Kidney (tissue), 14 donors: ENCODE results near the gene IQCF6. TPM values are rescaled to one million over a fixed set of nuclear protein-coding genes. Genes with fewer than 3 reads are reported as not detected.

ENCODE experiments used
- DNase-seq, 5 donors: peaks; one replicate each; pipeline ENCODE4 v3.0.0-alpha.2; 2013 to 2020
- FAIRE-seq: peaks from 2 replicates; lab custom pipeline; 2012; peaks lifted over from hg19 to GRCh38; lab: Jason Lieb, UNC
- H3K27ac ChIP-seq, 2 donors: one replicate each; pipeline ENCODE4 v1.7.0; 2013; ENCODE audit warnings: low read depth in 2 of 2, low read length in 2 of 2, inconsistent platforms in 1 of 2
- H3K27me3 ChIP-seq: one replicate; pipeline ENCODE4 v1.7.1; 2013; ENCODE audit warnings: low read length, inconsistent platforms; ENCODE audit not compliant: control insufficient read depth, insufficient read depth
- H3K36me3 ChIP-seq, 3 donors: one replicate each; pipeline versions ENCODE4 v1.7.0 to v1.7.1; 2013; ENCODE audit warnings: low read length in 3 of 3, control low read depth in 1 of 3, inconsistent platforms in 1 of 3; ENCODE audit not compliant: insufficient read depth in 3 of 3, control insufficient read depth in 2 of 3
- H3K4me1 ChIP-seq, 3 donors: one replicate each; pipeline versions ENCODE4 v1.7.0 to v1.7.1; 2013; ENCODE audit warnings: low read length in 3 of 3, inconsistent platforms in 1 of 3, low read depth in 1 of 3; ENCODE audit not compliant: control insufficient read depth in 2 of 3, insufficient read depth in 2 of 3
- H3K4me3 ChIP-seq, 3 donors: one replicate each; pipeline versions ENCODE4 v1.7.0 to v1.8.1; 2013; ENCODE audit warnings: low read length in 3 of 3, control low read depth in 1 of 3, inconsistent platforms in 1 of 3
- H3K9ac ChIP-seq, 3 donors: one replicate each; pipeline versions ENCODE4 v1.7.0 to v1.7.1; 2013; ENCODE audit warnings: low read length in 3 of 3, control low read depth in 1 of 3, inconsistent platforms in 1 of 3
- H3K9me3 ChIP-seq, 3 donors: one replicate each; pipeline versions ENCODE4 v1.7.0 to v1.7.1; 2013; ENCODE audit warnings: low read length in 3 of 3, control low read depth in 1 of 3, inconsistent platforms in 1 of 3; ENCODE audit not compliant: control insufficient read depth in 2 of 3, insufficient read depth in 1 of 3
- CTCF ChIP-seq: IDR thresholded peaks from 3 replicates; pipeline ENCODE4 v1.5.1; 2012; ENCODE audit warnings: mild to moderate bottlenecking, moderate library complexity, borderline replicate concordance; ENCODE audit not compliant: insufficient read depth; ENCODE audit errors: extremely low read depth
- intact Hi-C: fragments of 100-400 bp; cut with DNase I; formaldehyde crosslinking; loops from one replicate; pipeline ENCODE4 v1.11.1; 2022
- polyA plus RNA-seq: library from polyadenylated mRNA; stranded (reverse); fragments of 350-450 nt; fragmentation: Illumina TruSeq; extraction: RNeasy Lipid Tissue Mini Kit (QIAGEN cat#74804); gene quantifications from one replicate; pipeline ENCODE4 v1.2.3, GENCODE V29; 2014; ENCODE audit warnings: low read depth, low replicate concordance; ENCODE audit not compliant: insufficient read depth
- total RNA-seq: library from RNA; stranded (reverse); fragmentation: NEBNext Ultra II Directional; extraction: Animal tissue kit (Norgen Biotek cat#: 25700); gene quantifications from one replicate; pipeline ENCODE4 v1.2.1, GENCODE V29; 2021
- donor health status: control.
- donor health status: control.
- donor health status: control.
- donor health status: control.
- donor health status: control.
- donor health status: DM: yes; HTN: yes; CAD: no.
- donor health status: Normal renal cell carcinoma (clear cell type).

IQCF6 gene
- total and polyA plus RNA-seq, 2 donors from 2014 or later = not detected

DNA sequence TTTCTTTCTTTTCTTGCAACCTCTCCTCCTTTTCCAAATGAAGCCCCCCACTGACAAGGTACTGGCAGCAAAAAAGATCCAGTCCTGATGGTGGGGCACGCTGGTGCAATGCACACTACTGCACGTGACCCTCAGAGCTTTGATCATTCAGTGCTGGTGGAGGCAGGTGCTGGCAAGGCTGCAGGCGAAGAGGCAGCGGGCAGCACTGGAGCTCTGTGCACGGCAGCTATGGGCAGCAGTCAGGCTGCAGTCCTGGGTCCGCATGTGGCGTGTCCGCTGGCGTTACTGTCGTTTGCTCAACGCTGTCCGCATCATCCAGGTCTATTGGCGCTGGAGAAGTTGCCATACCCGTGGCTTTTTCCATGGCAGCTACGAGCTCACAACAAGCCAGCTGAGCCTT is 40.1 kb upstream of the IQCF6 start:
- Histone ChIP-seq H3K36me3 (no peaks in the 10 kb centered on the region), H3K9ac (no peak overlapping the region), H3K9me3 (no peaks in the 10 kb centered on the region), H3K27ac (no peak overlapping the region), H3K4me3 (no peak overlapping the region), H3K4me1 (no peaks in the 10 kb centered on the region), H3K27me3 (no peaks in the 10 kb centered on the region)
- intact Hi-C loops = no loop called here
- no peak for TF ChIP-seq CTCF
- no peak for DNase-seq
- FAIRE-seq = no peak

DNA sequence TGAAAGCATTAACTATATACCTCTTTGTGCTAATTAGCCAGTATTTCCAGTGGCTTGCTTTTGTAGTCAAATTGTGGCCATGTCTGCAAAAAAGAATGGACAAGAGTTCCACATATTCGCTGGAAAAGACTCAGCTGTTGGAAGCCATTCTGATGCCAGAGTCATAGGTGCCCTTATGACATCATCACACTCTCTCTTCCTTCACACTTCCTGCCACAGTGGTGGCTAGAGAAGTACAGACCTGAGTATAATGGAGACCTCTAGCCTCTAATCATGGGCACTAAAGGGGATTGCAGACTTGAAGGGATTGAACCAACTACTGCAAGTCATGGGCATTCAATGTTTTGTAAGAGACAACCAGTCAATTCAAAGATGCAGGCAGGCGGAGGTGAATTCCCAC is 38.3 kb upstream of the IQCF6 start:
- H3K27ac ChIP-seq = no peak overlapping the region
- FAIRE-seq = no peak

GRCh38 chr3:51816723-51817122 is 37.7 kb upstream of the IQCF6 start:
- Histone ChIP-seq H3K4me1 (no peaks in the 10 kb centered on the region), H3K9me3 (no peaks in the 10 kb centered on the region), H3K9ac (no peak overlapping the region), H3K4me3 (no peak overlapping the region), H3K27me3 (no peaks in the 10 kb centered on the region), H3K27ac (no peak overlapping the region), H3K36me3 (no peaks in the 10 kb centered on the region)
- no peak for FAIRE-seq
- no peak for TF ChIP-seq CTCF
- intact Hi-C loops = no loop called here
- DNase-seq = no peak

More for the DNA sequence above, 38.3 kb upstream of the IQCF6 start:
- intact Hi-C loops = no loop called here
- no peaks in the 10 kb centered on the region for H3K4me1 ChIP-seq
- H3K36me3 ChIP-seq = no peaks in the 10 kb centered on the region
- H3K9me3 ChIP-seq = no peaks in the 10 kb centered on the region
- H3K9ac ChIP-seq = no peak overlapping the region
- DNase-seq = no peak
- H3K27me3 ChIP-seq = no peaks in the 10 kb centered on the region
- no peak for TF ChIP-seq CTCF
- H3K4me3 ChIP-seq = no peak overlapping the region

DNA sequence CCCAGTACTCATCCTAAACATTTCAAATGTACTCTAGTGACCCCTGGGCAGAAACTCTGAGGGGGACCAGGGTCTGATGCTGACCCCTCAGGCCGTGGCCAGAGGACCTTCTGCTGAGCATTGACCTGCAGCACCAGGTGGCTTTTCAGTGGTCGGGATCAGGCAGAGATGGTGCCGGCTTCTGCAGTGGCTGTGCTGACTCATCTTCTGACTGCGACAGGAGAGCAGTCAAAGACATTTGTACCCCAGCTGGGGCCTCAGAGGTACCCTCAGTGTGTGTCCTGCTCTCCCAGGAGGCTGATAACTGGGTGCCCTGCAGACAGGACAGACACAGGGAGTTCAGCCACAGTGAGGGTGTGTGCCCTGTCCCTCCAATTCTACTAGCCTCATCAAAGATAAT is 36.6 kb upstream of the IQCF6 start:
- Histone ChIP-seq H3K9ac (no peak overlapping the region), H3K36me3 (no peaks in the 10 kb centered on the region), H3K4me1 (no peaks in the 10 kb centered on the region), H3K4me3 (no peak overlapping the region), H3K27me3 (no peaks in the 10 kb centered on the region), H3K27ac (no peak overlapping the region), H3K9me3 (no peaks in the 10 kb centered on the region)
- no peak for TF ChIP-seq CTCF
- intact Hi-C loops = no loop called here
- no peak for FAIRE-seq
- DNase-seq = no peak
